Kidney epithelial cell (primary cell): ENCODE results near the gene ARL13A. TPM values are rescaled to one million over a fixed set of nuclear protein-coding genes. Genes with fewer than 3 reads are reported as not detected.

Source experiments
- DNase-seq: peaks from one replicate; pipeline ENCODE4 v3.0.0-alpha.2; 2010; ENCODE audit warnings: low read depth
- H3K27me3 ChIP-seq: 2 replicates; pipeline ENCODE4 v1.6.0; 2011; ENCODE audit warnings: low read length; ENCODE audit not compliant: control insufficient read depth, insufficient read depth
- H3K36me3 ChIP-seq: 2 replicates; pipeline ENCODE4 v1.5.1; 2011; ENCODE audit warnings: low read length; ENCODE audit not compliant: control insufficient read depth, insufficient read depth
- H3K4me3 ChIP-seq: 2 replicates; pipeline ENCODE4 v1.5.1; 2011; ENCODE audit warnings: low read depth, mild to moderate bottlenecking, control low read depth, low read length
- CTCF ChIP-seq: IDR thresholded peaks from 2 replicates; pipeline ENCODE4 v1.5.1; 2011; ENCODE audit warnings: mild to moderate bottlenecking, moderate library complexity, low read length, control low read depth, inconsistent platforms; ENCODE audit not compliant: insufficient read depth, poor library complexity, severe bottlenecking
- total RNA-seq: library from RNA; depleted of rRNA; stranded (reverse); fragments of >200 nt; gene quantifications from 2 replicates; pipeline ENCODE4 v1.2.3, GENCODE V29; 2015

Gene ARL13A
- total RNA-seq, 1 donor from 2014 or later = not detected

- DNase-seq = no peak
- TF ChIP-seq CTCF = no peak
- H3K36me3 ChIP-seq = no peaks in the 10 kb centered on the region
Observed at GRCh38 chrX:100931925-100932285, 37.6 kb upstream of the ARL13A start.

GRCh38 chrX:100935767-100936166, 33.7 kb upstream of the ARL13A start:
- no peaks in the 10 kb centered on the region for H3K36me3 ChIP-seq
- DNase-seq = no peak
- H3K27me3 ChIP-seq = no peaks in the 10 kb centered on the region
- no peak overlapping the region for H3K4me3 ChIP-seq
- no peak for TF ChIP-seq CTCF

More at GRCh38 chrX:100931925-100932285, 37.6 kb upstream of the ARL13A start:
- Histone ChIP-seq H3K4me3 (no peak overlapping the region), H3K27me3 (no peaks in the 10 kb centered on the region)

- no peak for TF ChIP-seq CTCF
- Histone ChIP-seq H3K27me3 (no peaks in the 10 kb centered on the region), H3K36me3 (no peaks in the 10 kb centered on the region), H3K4me3 (no peak overlapping the region)
- no peak for DNase-seq
Observed at GRCh38 chrX:100939333-100939732, 30.2 kb upstream of the ARL13A start.

GRCh38 chrX:100944601-100945000, 24.9 kb upstream of the ARL13A start:
- H3K36me3 ChIP-seq = no peaks in the 10 kb centered on the region
- H3K27me3 ChIP-seq = no peaks in the 10 kb centered on the region
- no peak overlapping the region for H3K4me3 ChIP-seq
- no peak for DNase-seq
- no peak for TF ChIP-seq CTCF

- Histone ChIP-seq H3K36me3 (no peaks in the 10 kb centered on the region), H3K27me3 (no peaks in the 10 kb centered on the region), H3K4me3 (no peak overlapping the region)
- TF ChIP-seq CTCF = no peak
- DNase-seq = no peak
Observed at GRCh38 chrX:100946299-100946927, 23.1 kb upstream of the ARL13A start.

GRCh38 chrX:100948557-100948956, 21.0 kb upstream of the ARL13A start:
- H3K36me3 ChIP-seq = no peaks in the 10 kb centered on the region
- no peak for TF ChIP-seq CTCF
- DNase-seq = no peak
- H3K4me3 ChIP-seq = no peak overlapping the region
- H3K27me3 ChIP-seq = no peaks in the 10 kb centered on the region
